HG02840 (cell line): ENCODE measurements around the gene NOD1.

Source experiments
- ATAC-seq: cut with Tn5 transposase; IDR thresholded peaks from one replicate; pipeline ENCODE4 v1.9.1; 2021; ENCODE audit warnings: mild to moderate bottlenecking, moderate library complexity, moderate number of reproducible peaks; ENCODE audit not compliant: unreplicated experiment, low FRiP score

NOD1 gene

DNA sequence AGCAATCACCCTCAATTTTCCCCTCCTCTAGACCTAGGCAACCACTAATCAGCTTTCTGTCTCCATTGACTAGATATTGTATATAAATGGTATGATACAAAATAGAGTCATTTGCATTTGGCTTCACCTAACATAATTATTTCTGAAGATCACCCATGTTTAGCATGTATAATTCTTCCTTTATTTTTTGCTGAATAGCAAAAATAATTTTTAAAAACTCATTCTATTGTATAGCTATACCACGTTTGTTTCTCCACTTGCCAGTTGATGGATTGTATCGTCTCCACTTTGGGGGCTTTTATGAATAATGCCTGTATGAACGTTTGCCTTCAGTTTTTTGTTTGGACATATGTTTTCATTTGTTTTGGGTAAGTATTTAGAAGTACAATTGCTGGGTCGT lies 98.8 kb downstream of the NOD1 start:
- no peak for ATAC-seq

DNA sequence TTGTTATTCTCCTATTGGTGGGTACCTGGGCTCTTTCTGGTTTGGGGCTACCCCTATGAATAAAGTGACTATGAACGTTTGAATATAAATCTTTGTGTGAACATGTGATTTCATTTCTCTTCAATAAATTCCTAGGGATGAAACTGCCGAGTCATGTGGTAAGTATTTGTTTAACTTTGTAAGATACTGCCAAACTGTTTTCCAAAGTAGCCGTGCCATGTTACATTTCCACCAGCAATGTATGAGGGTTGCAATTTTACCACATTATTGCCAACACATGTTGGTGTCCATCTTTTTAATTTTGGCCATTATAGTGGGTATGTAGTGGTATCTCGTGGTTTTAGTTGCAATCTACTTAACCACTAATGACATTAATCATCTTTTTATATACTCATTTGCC lies 99.5 kb downstream of the NOD1 start:
- no peak for ATAC-seq

DNA sequence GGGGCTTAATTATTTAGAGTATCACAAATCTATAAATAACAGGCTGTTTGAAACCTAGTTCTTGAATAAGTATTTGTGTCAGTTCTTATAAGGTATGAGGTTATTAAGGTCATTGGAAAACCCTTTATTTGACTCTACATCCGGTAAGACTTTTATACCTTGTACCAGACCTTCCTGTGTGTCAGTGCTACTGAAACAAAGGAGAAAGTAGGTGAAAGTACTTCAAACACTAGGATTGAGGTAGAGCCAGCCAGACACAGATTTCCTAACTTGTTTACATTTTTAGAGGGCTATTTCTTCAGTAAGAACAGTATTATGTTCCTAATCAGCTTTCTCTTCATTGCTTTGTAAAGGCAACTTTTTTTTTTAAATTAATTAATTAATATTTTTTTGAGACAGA lies 100.3 kb downstream of the NOD1 start:
- no peak for ATAC-seq
